Hepatocyte (in vitro differentiated cells): Measurements from ENCODE around the gene CIDEC. TPM values are rescaled to one million over a fixed set of nuclear protein-coding genes. Genes with fewer than 3 reads are reported as not detected.

Experiments
- DNase-seq: peaks from one replicate; pipeline ENCODE4 v3.0.0-alpha.2; 2016; ENCODE audit warnings: low spot score
- H2AFZ ChIP-seq: fragments of 200-600 bp; sonication (generic); 2 replicates; pipeline ENCODE4 v1.6.0; 2016; ENCODE audit warnings: antibody characterized with exemption, mild to moderate bottlenecking
- H3K27ac ChIP-seq: fragments of 200-600 bp; sonication (generic); 2 replicates; pipeline ENCODE4 v1.5.1; 2016; ENCODE audit warnings: mild to moderate bottlenecking
- H3K27me3 ChIP-seq: fragments of 200-600 bp; sonication (generic); 2 replicates; pipeline ENCODE4 v1.6.1; 2016
- H3K36me3 ChIP-seq: fragments of 200-600 bp; sonication (generic); replicated peaks from 2 replicates; pipeline ENCODE4 v1.5.1; 2016; ENCODE audit warnings: low read depth; ENCODE audit not compliant: insufficient read depth
- H3K4me1 ChIP-seq: fragments of 200-600 bp; sonication (generic); 2 replicates; pipeline ENCODE4 v1.5.1; 2016; ENCODE audit warnings: mild to moderate bottlenecking, moderate library complexity; ENCODE audit not compliant: insufficient read depth
- H3K4me2 ChIP-seq: fragments of 200-600 bp; sonication (generic); 2 replicates; pipeline ENCODE4 v1.6.0; 2016
- H3K4me3 ChIP-seq: fragments of 200-600 bp; sonication (generic); 2 replicates; pipeline ENCODE4 v1.5.1; 2016; ENCODE audit warnings: mild to moderate bottlenecking
- H3K79me2 ChIP-seq: fragments of 200-600 bp; sonication (generic); 2 replicates; pipeline ENCODE4 v1.6.0; 2017; ENCODE audit warnings: mild to moderate bottlenecking
- H3K9me2 ChIP-seq: fragments of 200-600 bp; sonication (generic); replicated peaks from 2 replicates; pipeline ENCODE4 v1.6.0; 2017; ENCODE audit warnings: mild to moderate bottlenecking; ENCODE audit not compliant: insufficient read depth
- H3K9me3 ChIP-seq: fragments of 200-600 bp; sonication (generic); 2 replicates; pipeline ENCODE4 v1.5.1; 2016; ENCODE audit warnings: low read depth, mild to moderate bottlenecking
- H4K20me1 ChIP-seq: fragments of 200-600 bp; sonication (generic); 2 replicates; pipeline ENCODE4 v1.6.0; 2016; ENCODE audit warnings: mild to moderate bottlenecking; ENCODE audit not compliant: insufficient read depth, poor library complexity, severe bottlenecking
- EZH2 ChIP-seq: fragments of 200-600 bp; sonication (generic); IDR thresholded peaks from 2 replicates; pipeline ENCODE4 v1.6.1; 2016; ENCODE audit warnings: antibody characterized with exemption, mild to moderate bottlenecking, borderline replicate concordance
- EZH2phosphoT487 ChIP-seq: fragments of 200-600 bp; sonication (generic); IDR thresholded peaks from one replicate; pipeline ENCODE4 v1.6.1; 2018; ENCODE audit warnings: antibody characterized with exemption, mild to moderate bottlenecking, low read depth, moderate library complexity; ENCODE audit not compliant: unreplicated experiment, severe bottlenecking
- WGBS: methylation state at CpG from one replicate; pipeline ENCODE4 v1.1.6; 2016; ENCODE audit warnings: low lambda C conversion rate; ENCODE audit errors: missing lambda C conversion rate; 5-methylcytosine and 5-hydroxymethylcytosine counted together
- polyA plus RNA-seq: library from polyadenylated mRNA; unstranded; fragments of >200 nt; fragmentation: Nextera tagmentation; extraction: Ambion mirVana; gene quantifications from 2 replicates; pipeline ENCODE4 v1.2.1, GENCODE V29; 2016
- total RNA-seq: library from RNA; depleted of rRNA; stranded (reverse); fragments of >200 nt; gene quantifications from 2 replicates; pipeline ENCODE4 v1.2.3, GENCODE V29; 2014
- TF ChIP-seq, protein P1 (sequence below): fragments of 200-600 bp; sonication (generic); IDR thresholded peaks from 2 replicates; pipeline ENCODE4 v1.5.1; 2016; ENCODE audit warnings: antibody characterized with exemption, mild to moderate bottlenecking; ENCODE audit not compliant: poor library complexity

Gene CIDEC, protein sequence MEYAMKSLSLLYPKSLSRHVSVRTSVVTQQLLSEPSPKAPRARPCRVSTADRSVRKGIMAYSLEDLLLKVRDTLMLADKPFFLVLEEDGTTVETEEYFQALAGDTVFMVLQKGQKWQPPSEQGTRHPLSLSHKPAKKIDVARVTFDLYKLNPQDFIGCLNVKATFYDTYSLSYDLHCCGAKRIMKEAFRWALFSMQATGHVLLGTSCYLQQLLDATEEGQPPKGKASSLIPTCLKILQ
- total RNA-seq (16.6 and 20.4 TPM in 2 replicates), polyA plus RNA-seq (28.7 and 37.3 TPM in 2 replicates)

DNA sequence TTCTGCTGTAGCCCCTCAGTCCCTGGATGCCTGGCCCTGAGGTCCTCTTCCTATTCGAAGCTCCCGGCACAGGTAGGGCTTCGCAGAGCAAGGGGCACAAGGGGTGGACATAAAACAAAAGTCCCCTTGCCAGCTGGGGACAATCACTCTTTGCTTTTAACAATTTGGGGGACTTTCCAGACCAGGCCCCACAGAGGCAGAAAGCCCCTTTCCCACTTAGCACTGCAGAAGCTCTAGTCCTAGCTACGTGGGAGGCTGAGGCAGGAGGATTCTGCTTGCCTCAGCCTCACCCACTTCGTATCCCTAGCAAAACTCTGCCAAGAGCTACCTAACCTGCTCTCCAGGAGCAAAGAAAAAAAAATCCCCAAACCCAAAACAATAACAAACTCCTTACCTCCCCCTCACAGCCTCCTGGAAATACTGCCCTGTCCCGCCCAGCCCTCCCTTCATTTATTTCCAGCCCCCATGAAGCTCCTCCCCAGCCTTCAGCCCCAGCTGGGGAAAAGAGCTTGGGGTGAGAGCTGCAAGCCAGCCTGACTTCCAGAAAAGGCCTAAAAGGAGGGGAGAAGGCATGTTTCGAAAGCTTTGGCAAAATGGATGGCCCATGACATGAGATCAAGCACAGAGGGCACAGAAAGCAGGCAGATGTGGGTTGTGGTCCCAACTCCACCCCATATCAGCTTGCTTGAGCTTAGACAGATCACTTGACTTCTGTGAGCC, at the start of gene CIDEC:
Gene CIDEC, minus strand, starts transcription at position 424 of the 720 bp plus-strand sequence. CDS start 1,767 bp downstream, outside the sequence.
- Histone ChIP-seq H3K27me3 (no peaks in the 10 kb centered on the region), H3K4me2 (peak within 1 kb of the TSS; percentile 53), H3K4me1 (peaks cover 38% of the 10 kb centered on the region), H3K36me3 (no peaks in the 10 kb centered on the region), H3K9me3 (no peaks in the 10 kb centered on the region), H3K27ac (peak within 1 kb of the TSS; percentile 91), H3K9me2 (no peaks in the 10 kb centered on the region), H4K20me1 (no peaks in the 10 kb centered on the region), H2AFZ (no peak within 1 kb of the TSS), H3K79me2 (no peaks in the 10 kb centered on the region), H3K4me3 (no peak within 1 kb of the TSS)
- 88% methylated on average over 7 of the region's 7 CpGs for WGBS
- no peak for DNase-seq
- TF ChIP-seq EZH2phosphoT487 (no peak), EZH2 (no peak)
- TF ChIP-seq, protein P1, sequence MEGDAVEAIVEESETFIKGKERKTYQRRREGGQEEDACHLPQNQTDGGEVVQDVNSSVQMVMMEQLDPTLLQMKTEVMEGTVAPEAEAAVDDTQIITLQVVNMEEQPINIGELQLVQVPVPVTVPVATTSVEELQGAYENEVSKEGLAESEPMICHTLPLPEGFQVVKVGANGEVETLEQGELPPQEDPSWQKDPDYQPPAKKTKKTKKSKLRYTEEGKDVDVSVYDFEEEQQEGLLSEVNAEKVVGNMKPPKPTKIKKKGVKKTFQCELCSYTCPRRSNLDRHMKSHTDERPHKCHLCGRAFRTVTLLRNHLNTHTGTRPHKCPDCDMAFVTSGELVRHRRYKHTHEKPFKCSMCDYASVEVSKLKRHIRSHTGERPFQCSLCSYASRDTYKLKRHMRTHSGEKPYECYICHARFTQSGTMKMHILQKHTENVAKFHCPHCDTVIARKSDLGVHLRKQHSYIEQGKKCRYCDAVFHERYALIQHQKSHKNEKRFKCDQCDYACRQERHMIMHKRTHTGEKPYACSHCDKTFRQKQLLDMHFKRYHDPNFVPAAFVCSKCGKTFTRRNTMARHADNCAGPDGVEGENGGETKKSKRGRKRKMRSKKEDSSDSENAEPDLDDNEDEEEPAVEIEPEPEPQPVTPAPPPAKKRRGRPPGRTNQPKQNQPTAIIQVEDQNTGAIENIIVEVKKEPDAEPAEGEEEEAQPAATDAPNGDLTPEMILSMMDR = no peak

DNA sequence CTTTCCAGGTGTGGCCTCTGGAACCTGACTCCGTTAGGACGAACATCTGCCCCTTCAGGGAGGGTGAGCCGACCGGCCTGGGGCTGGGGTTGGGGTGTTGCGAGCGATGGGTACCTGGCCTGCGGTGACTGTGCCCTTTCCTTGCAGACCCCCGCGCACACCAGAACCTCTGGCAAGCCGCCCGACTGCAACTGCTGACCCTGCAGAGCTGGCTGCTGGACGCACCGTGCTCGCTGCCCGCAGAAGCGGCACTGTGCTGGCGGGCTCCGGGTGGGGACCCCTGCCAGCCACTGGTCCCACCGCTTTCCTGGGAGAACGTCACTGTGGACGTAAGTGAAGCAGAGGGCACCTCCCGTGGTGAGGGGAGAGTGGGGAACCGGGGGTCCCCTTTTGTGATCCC, 48.1 kb upstream of the CIDEC start:
- TF ChIP-seq, protein P1 = no peak
- no peak for TF ChIP-seq EZH2
- TF ChIP-seq EZH2phosphoT487 = no peak
- H3K4me2 ChIP-seq = no peak overlapping the region
- H3K27ac ChIP-seq = no peak overlapping the region
- no peaks in the 10 kb centered on the region for H3K9me2 ChIP-seq
- H3K9me3 ChIP-seq = no peaks in the 10 kb centered on the region
- no peak for DNase-seq
- H3K27me3 ChIP-seq = no peaks in the 10 kb centered on the region
- H3K79me2 ChIP-seq = no peaks in the 10 kb centered on the region
- no peak overlapping the region for H3K4me3 ChIP-seq
- WGBS = 99% methylated on average over 21 of the region's 23 CpGs
- no peaks in the 10 kb centered on the region for H4K20me1 ChIP-seq
- H3K4me1 ChIP-seq = peaks cover 12% of the 10 kb centered on the region
- no peak overlapping the region for H2AFZ ChIP-seq
- no peaks in the 10 kb centered on the region for H3K36me3 ChIP-seq

DNA sequence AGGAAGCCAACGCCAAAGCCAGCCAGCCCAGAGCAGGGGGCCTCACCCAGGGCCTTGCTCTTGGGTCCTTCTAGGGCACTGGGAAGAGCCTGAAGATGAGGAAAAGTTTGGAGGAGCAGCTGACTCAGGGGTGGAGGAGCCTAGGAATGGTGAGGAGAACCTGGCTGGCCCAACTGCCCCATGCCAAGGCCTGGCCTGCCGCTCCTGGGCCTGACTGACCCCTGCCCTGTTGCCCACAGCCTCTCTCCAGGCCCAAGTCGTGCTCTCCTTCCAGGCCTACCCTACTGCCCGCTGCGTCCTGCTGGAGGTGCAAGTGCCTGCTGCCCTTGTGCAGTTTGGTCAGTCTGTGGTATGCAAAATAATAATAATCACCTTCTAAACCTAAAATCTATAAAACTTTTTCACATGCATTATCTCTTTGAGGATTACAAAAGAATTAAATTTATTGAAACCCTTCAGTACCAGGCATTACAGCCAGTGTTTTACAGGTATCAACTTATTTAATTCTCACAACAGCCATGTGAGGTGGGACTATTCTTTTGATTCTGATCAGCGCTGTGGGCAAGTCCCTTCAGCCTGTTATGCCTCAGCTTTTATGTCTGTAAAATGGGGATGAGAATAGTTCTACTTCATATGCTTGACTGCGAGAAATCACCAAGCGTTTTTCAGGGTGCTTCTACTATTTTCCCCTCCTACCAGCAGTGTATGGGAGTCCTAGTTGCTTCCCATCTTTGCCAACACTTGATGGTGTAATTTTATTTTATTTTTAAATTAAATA, 38.4 kb upstream of the CIDEC start:
- Histone ChIP-seq H3K9me2 (no peaks in the 10 kb centered on the region), H3K27ac (no peak overlapping the region), H3K36me3 (no peaks in the 10 kb centered on the region), H4K20me1 (no peaks in the 10 kb centered on the region), H3K4me1 (peaks cover 37% of the 10 kb centered on the region), H3K27me3 (no peaks in the 10 kb centered on the region), H3K79me2 (peaks cover 12% of the 10 kb centered on the region), H3K4me3 (no peak overlapping the region), H3K4me2 (peak overlapping the region; percentile 94), H2AFZ (no peak overlapping the region), H3K9me3 (no peaks in the 10 kb centered on the region)
- WGBS = 97% methylated on average over 8 of the region's 8 CpGs
- no peak for DNase-seq
- TF ChIP-seq, protein P1 = no peak
- TF ChIP-seq EZH2phosphoT487 (no peak), EZH2 (no peak)
